ENCODE results near the gene PHF3.
A peak's percentile ranks its signal among the peaks of the same experiment; 100 is the strongest.

PHF3 gene

GRCh38 chr6:63615590-63615989 is 20.0 kb upstream of the PHF3 start:
- Histone ChIP-seq H3K27ac (ENCODE audit: low read length) (no peak overlapping the region), H3K4me3 (ENCODE audit: low read depth in 1 of 2, low read length in 2 of 2) (no peak overlapping the region), H3K27me3 (ENCODE audit: low read depth, low read length) (no peaks in the 10 kb centered on the region), H3K36me3 (ENCODE audit: control insufficient read depth in 1 of 2, insufficient read depth in 2 of 2, low read length in 2 of 2) (no peaks in the 10 kb centered on the region), H3K9me3 (ENCODE audit: control insufficient read depth in 1 of 2, low read length in 2 of 2) (no peaks in the 10 kb centered on the region), H3K4me1 (ENCODE audit: control insufficient read depth in 1 of 2, insufficient read depth in 2 of 2, low read length in 2 of 2) (no peaks in the 10 kb centered on the region)

GRCh38 chr6:63624091-63624490 is 11.5 kb upstream of the PHF3 start:
- H3K36me3 ChIP-seq (ENCODE audit: control insufficient read depth in 1 of 2, insufficient read depth in 2 of 2, low read length in 2 of 2), result no peaks in the 10 kb centered on the region
- no peak overlapping the region for H3K27ac ChIP-seq (ENCODE audit: low read length)
- H3K27me3 ChIP-seq (ENCODE audit: low read depth, low read length), result no peaks in the 10 kb centered on the region
- H3K4me3 ChIP-seq (ENCODE audit: low read depth in 1 of 2, low read length in 2 of 2), result no peak overlapping the region
- no peaks in the 10 kb centered on the region for H3K4me1 ChIP-seq (ENCODE audit: control insufficient read depth in 1 of 2, insufficient read depth in 2 of 2, low read length in 2 of 2)
- H3K9me3 ChIP-seq (ENCODE audit: control insufficient read depth in 1 of 2, low read length in 2 of 2), result no peaks in the 10 kb centered on the region

- Histone ChIP-seq H3K27me3 (ENCODE audit: low read depth, low read length) (no peaks in the 10 kb centered on the region), H3K4me1 (ENCODE audit: control insufficient read depth in 1 of 2, insufficient read depth in 2 of 2, low read length in 2 of 2) (no peaks in the 10 kb centered on the region), H3K27ac (ENCODE audit: low read length) (no peak overlapping the region), H3K36me3 (ENCODE audit: control insufficient read depth in 1 of 2, insufficient read depth in 2 of 2, low read length in 2 of 2) (no peaks in the 10 kb centered on the region), H3K9me3 (ENCODE audit: control insufficient read depth in 1 of 2, low read length in 2 of 2) (no peaks in the 10 kb centered on the region), H3K4me3 (ENCODE audit: low read depth in 1 of 2, low read length in 2 of 2) (no peak overlapping the region)
Observed at GRCh38 chr6:63630466-63630865, 5.1 kb upstream of the PHF3 start.

GRCh38 chr6:63634630-63635029 is 972 bp upstream of the PHF3 start:
- Histone ChIP-seq H3K4me1 (ENCODE audit: control insufficient read depth in 1 of 2, insufficient read depth in 2 of 2, low read length in 2 of 2) (peaks cover 0 to 23% of the 10 kb centered on the region in 2 donors), H3K36me3 (ENCODE audit: control insufficient read depth in 1 of 2, insufficient read depth in 2 of 2, low read length in 2 of 2) (peaks cover 0 to 7% of the 10 kb centered on the region in 2 donors), H3K27ac (ENCODE audit: low read length) (no peak overlapping the region), H3K9me3 (ENCODE audit: control insufficient read depth in 1 of 2, low read length in 2 of 2) (no peaks in the 10 kb centered on the region), H3K4me3 (ENCODE audit: low read depth in 1 of 2, low read length in 2 of 2) (no peak overlapping the region), H3K27me3 (ENCODE audit: low read depth, low read length) (no peaks in the 10 kb centered on the region)

GRCh38 chr6:63635215-63635587 is 401 bp upstream of the PHF3 start:
- peaks cover 0 to 7% of the 10 kb centered on the region in 2 donors for H3K36me3 ChIP-seq (ENCODE audit: control insufficient read depth in 1 of 2, insufficient read depth in 2 of 2, low read length in 2 of 2)
- H3K4me1 ChIP-seq (ENCODE audit: control insufficient read depth in 1 of 2, insufficient read depth in 2 of 2, low read length in 2 of 2), result peaks cover 2 to 25% of the 10 kb centered on the region in 2 donors
- H3K4me3 ChIP-seq (ENCODE audit: low read depth in 1 of 2, low read length in 2 of 2), result peak overlapping the region; percentile 80 to 96
- H3K9me3 ChIP-seq (ENCODE audit: control insufficient read depth in 1 of 2, low read length in 2 of 2), result no peaks in the 10 kb centered on the region
- H3K27ac ChIP-seq (ENCODE audit: low read length), result peak overlapping the region; percentile 41
- H3K27me3 ChIP-seq (ENCODE audit: low read depth, low read length), result no peaks in the 10 kb centered on the region

- no peaks in the 10 kb centered on the region for H3K9me3 ChIP-seq (ENCODE audit: control insufficient read depth in 1 of 2, low read length in 2 of 2)
- H3K27ac ChIP-seq (ENCODE audit: low read length), result peak overlapping the region; percentile 86
- H3K27me3 ChIP-seq (ENCODE audit: low read depth, low read length), result no peaks in the 10 kb centered on the region
- peak overlapping the region; percentile 80 to 96 for H3K4me3 ChIP-seq (ENCODE audit: low read depth in 1 of 2, low read length in 2 of 2)
- H3K4me1 ChIP-seq (ENCODE audit: control insufficient read depth in 1 of 2, insufficient read depth in 2 of 2, low read length in 2 of 2), result peaks cover 4 to 34% of the 10 kb centered on the region in 2 donors
- H3K36me3 ChIP-seq (ENCODE audit: control insufficient read depth in 1 of 2, insufficient read depth in 2 of 2, low read length in 2 of 2), result peaks cover 0 to 7% of the 10 kb centered on the region in 2 donors
Observed at GRCh38 chr6:63636518-63637021, 968 bp downstream of the PHF3 start.

- Histone ChIP-seq H3K27ac (ENCODE audit: low read length) (peak overlapping the region; percentile 86), H3K4me3 (ENCODE audit: low read depth in 1 of 2, low read length in 2 of 2) (peak overlapping the region; percentile 80 to 96), H3K27me3 (ENCODE audit: low read depth, low read length) (no peaks in the 10 kb centered on the region), H3K4me1 (ENCODE audit: control insufficient read depth in 1 of 2, insufficient read depth in 2 of 2, low read length in 2 of 2) (peaks cover 4 to 34% of the 10 kb centered on the region in 2 donors), H3K9me3 (ENCODE audit: control insufficient read depth in 1 of 2, low read length in 2 of 2) (no peaks in the 10 kb centered on the region), H3K36me3 (ENCODE audit: control insufficient read depth in 1 of 2, insufficient read depth in 2 of 2, low read length in 2 of 2) (peaks cover 0 to 7% of the 10 kb centered on the region in 2 donors)
Observed at GRCh38 chr6:63637865-63638445, 2.4 kb downstream of the PHF3 start.

GRCh38 chr6:63640062-63640461 is 4.5 kb downstream of the PHF3 start:
- Histone ChIP-seq H3K4me3 (ENCODE audit: low read depth in 1 of 2, low read length in 2 of 2) (no peak overlapping the region), H3K27me3 (ENCODE audit: low read depth, low read length) (no peaks in the 10 kb centered on the region), H3K36me3 (ENCODE audit: control insufficient read depth in 1 of 2, insufficient read depth in 2 of 2, low read length in 2 of 2) (peaks cover 0 to 7% of the 10 kb centered on the region in 2 donors), H3K9me3 (ENCODE audit: control insufficient read depth in 1 of 2, low read length in 2 of 2) (no peaks in the 10 kb centered on the region), H3K27ac (ENCODE audit: low read length) (no peak overlapping the region), H3K4me1 (ENCODE audit: control insufficient read depth in 1 of 2, insufficient read depth in 2 of 2, low read length in 2 of 2) (peaks cover 4 to 49% of the 10 kb centered on the region in 2 donors)

- no peaks in the 10 kb centered on the region for H3K9me3 ChIP-seq (ENCODE audit: control insufficient read depth in 1 of 2, low read length in 2 of 2)
- H3K36me3 ChIP-seq (ENCODE audit: control insufficient read depth in 1 of 2, insufficient read depth in 2 of 2, low read length in 2 of 2), result no peaks in the 10 kb centered on the region
- no peak overlapping the region for H3K27ac ChIP-seq (ENCODE audit: low read length)
- H3K4me1 ChIP-seq (ENCODE audit: control insufficient read depth in 1 of 2, insufficient read depth in 2 of 2, low read length in 2 of 2), result peaks cover 4 to 46% of the 10 kb centered on the region in 2 donors
- H3K4me3 ChIP-seq (ENCODE audit: low read depth in 1 of 2, low read length in 2 of 2), result no peak overlapping the region
- no peaks in the 10 kb centered on the region for H3K27me3 ChIP-seq (ENCODE audit: low read depth, low read length)
Observed at GRCh38 chr6:63643862-63644261, 8.3 kb downstream of the PHF3 start.

- H3K4me3 ChIP-seq (ENCODE audit: low read depth in 1 of 2, low read length in 2 of 2), result no peak overlapping the region
- H3K27ac ChIP-seq (ENCODE audit: low read length), result no peak overlapping the region
- no peaks in the 10 kb centered on the region for H3K36me3 ChIP-seq (ENCODE audit: control insufficient read depth in 1 of 2, insufficient read depth in 2 of 2, low read length in 2 of 2)
- no peaks in the 10 kb centered on the region for H3K9me3 ChIP-seq (ENCODE audit: control insufficient read depth in 1 of 2, low read length in 2 of 2)
- peaks cover 10 to 51% of the 10 kb centered on the region in 2 donors for H3K4me1 ChIP-seq (ENCODE audit: control insufficient read depth in 1 of 2, insufficient read depth in 2 of 2, low read length in 2 of 2)
- no peaks in the 10 kb centered on the region for H3K27me3 ChIP-seq (ENCODE audit: low read depth, low read length)
Observed at GRCh38 chr6:63644668-63645326, 9.2 kb downstream of the PHF3 start.

- Histone ChIP-seq H3K27ac (ENCODE audit: low read length) (no peak overlapping the region), H3K4me1 (ENCODE audit: control insufficient read depth in 1 of 2, insufficient read depth in 2 of 2, low read length in 2 of 2) (peaks cover 6 to 50% of the 10 kb centered on the region in 2 donors), H3K9me3 (ENCODE audit: control insufficient read depth in 1 of 2, low read length in 2 of 2) (no peaks in the 10 kb centered on the region), H3K27me3 (ENCODE audit: low read depth, low read length) (no peaks in the 10 kb centered on the region), H3K36me3 (ENCODE audit: control insufficient read depth in 1 of 2, insufficient read depth in 2 of 2, low read length in 2 of 2) (no peaks in the 10 kb centered on the region), H3K4me3 (ENCODE audit: low read depth in 1 of 2, low read length in 2 of 2) (no peak overlapping the region)
Observed at GRCh38 chr6:63649269-63649668, 13.7 kb downstream of the PHF3 start.

Data from muscle layer of duodenum (tissue), 2 donors.